SK-N-SH treated with all-trans-retinoic acid at 6 μM for 48 hours (cell line): ENCODE measurements around the gene KRT6B.

ENCODE experiments used
- CSDC2 ChIP-seq: fragments of 250-450 bp; sonication (Bioruptor Pico); IDR thresholded peaks from 2 replicates; pipeline ENCODE4 v1.5.0; 2020; ENCODE audit warnings: mild to moderate bottlenecking, moderate library complexity
- ESRRG ChIP-seq: fragments of 250-450 bp; sonication (Bioruptor Pico); IDR thresholded peaks from 2 replicates; pipeline ENCODE4 v1.6.1; 2021; ENCODE audit warnings: mild to moderate bottlenecking
- GLIS3 ChIP-seq: fragments of 250-450 bp; sonication (Bioruptor Pico); IDR thresholded peaks from 2 replicates; pipeline ENCODE4 v1.5.0; 2020; ENCODE audit warnings: mild to moderate bottlenecking, moderate library complexity
- ISL1 ChIP-seq: fragments of 250-450 bp; sonication (Bioruptor Pico); IDR thresholded peaks from 2 replicates; pipeline ENCODE4 v2.1.2; 2022; ENCODE audit warnings: mild to moderate bottlenecking, moderate library complexity
- TCF4 ChIP-seq: fragments of 250-450 bp; sonication (Bioruptor Pico); IDR thresholded peaks from 2 replicates; pipeline ENCODE4 v1.8.0; 2021; ENCODE audit warnings: mild to moderate bottlenecking, moderate library complexity, borderline replicate concordance
- ZFP3 ChIP-seq: fragments of 250-450 bp; sonication (Bioruptor Pico); IDR thresholded peaks from 2 replicates; pipeline ENCODE4 v1.5.0; 2020; ENCODE audit warnings: mild to moderate bottlenecking, moderate library complexity
- ZFP30 ChIP-seq: fragments of 450-650 bp; formaldehyde crosslinking; IDR thresholded peaks from 2 replicates; pipeline ENCODE4 v1.5.0; 2022; ENCODE audit warnings: mild to moderate bottlenecking, moderate library complexity
- ZNF70 ChIP-seq: fragments of 450-650 bp; formaldehyde crosslinking; IDR thresholded peaks from 2 replicates; pipeline ENCODE4 v1.5.0; 2020; ENCODE audit warnings: mild to moderate bottlenecking, moderate library complexity
- ZNF8 ChIP-seq: fragments of 450-650 bp; formaldehyde crosslinking; IDR thresholded peaks from 2 replicates; pipeline ENCODE4 v1.5.0; 2020; ENCODE audit warnings: mild to moderate bottlenecking, moderate library complexity
- TF ChIP-seq, protein P1 (sequence below): fragments of 250-450 bp; sonication (Bioruptor Pico); IDR thresholded peaks from 2 replicates; pipeline ENCODE4 v1.5.1; 2020; ENCODE audit warnings: low read depth, mild to moderate bottlenecking, moderate library complexity
- TF ChIP-seq, protein P2 (sequence below): fragments of 250-450 bp; sonication (Bioruptor Pico); IDR thresholded peaks from 2 replicates; pipeline ENCODE4 v1.8.0; 2020; ENCODE audit warnings: mild to moderate bottlenecking, moderate library complexity, borderline replicate concordance
- TF ChIP-seq, protein P3 (sequence below): fragments of 250-450 bp; sonication (Bioruptor Pico); IDR thresholded peaks from 2 replicates; pipeline ENCODE4 v1.5.0; 2020; ENCODE audit warnings: mild to moderate bottlenecking, moderate library complexity
- TF ChIP-seq, protein P4 (sequence below): fragments of 250-450 bp; sonication (Bioruptor Pico); IDR thresholded peaks from 2 replicates; pipeline ENCODE4 v1.8.0; 2021; ENCODE audit warnings: low read depth, mild to moderate bottlenecking, moderate library complexity, borderline replicate concordance

DNA sequence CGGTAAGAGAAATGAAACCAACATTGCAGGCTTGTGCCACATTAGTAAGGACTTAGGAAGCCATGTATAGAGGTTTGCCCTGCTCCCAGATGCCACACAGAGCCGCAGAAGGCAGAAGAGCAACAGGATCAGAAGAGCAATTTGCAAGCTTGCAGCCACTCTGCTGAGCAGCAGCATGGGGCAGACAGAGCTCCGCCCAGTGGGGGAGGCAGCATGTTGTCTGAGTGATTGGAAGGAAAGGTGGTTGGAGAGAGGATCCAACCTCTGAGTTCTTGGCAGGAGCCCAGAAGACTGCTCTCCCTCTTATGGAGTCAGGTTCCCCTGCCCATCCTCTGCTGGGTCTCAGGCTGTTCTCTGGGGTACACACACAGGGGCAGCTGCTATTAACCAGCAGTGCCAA, 43.4 kb upstream of the KRT6B start:
- no peak for TF ChIP-seq CSDC2
- no peak for TF ChIP-seq ZFP3
- TF ChIP-seq, protein P1, sequence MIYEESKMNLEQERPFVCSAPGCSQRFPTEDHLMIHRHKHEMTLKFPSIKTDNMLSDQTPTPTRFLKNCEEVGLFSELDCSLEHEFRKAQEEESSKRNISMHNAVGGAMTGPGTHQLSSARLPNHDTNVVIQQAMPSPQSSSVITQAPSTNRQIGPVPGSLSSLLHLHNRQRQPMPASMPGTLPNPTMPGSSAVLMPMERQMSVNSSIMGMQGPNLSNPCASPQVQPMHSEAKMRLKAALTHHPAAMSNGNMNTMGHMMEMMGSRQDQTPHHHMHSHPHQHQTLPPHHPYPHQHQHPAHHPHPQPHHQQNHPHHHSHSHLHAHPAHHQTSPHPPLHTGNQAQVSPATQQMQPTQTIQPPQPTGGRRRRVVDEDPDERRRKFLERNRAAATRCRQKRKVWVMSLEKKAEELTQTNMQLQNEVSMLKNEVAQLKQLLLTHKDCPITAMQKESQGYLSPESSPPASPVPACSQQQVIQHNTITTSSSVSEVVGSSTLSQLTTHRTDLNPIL (CRISPR knock-in tag), result no peak
- TF ChIP-seq, protein P2, sequence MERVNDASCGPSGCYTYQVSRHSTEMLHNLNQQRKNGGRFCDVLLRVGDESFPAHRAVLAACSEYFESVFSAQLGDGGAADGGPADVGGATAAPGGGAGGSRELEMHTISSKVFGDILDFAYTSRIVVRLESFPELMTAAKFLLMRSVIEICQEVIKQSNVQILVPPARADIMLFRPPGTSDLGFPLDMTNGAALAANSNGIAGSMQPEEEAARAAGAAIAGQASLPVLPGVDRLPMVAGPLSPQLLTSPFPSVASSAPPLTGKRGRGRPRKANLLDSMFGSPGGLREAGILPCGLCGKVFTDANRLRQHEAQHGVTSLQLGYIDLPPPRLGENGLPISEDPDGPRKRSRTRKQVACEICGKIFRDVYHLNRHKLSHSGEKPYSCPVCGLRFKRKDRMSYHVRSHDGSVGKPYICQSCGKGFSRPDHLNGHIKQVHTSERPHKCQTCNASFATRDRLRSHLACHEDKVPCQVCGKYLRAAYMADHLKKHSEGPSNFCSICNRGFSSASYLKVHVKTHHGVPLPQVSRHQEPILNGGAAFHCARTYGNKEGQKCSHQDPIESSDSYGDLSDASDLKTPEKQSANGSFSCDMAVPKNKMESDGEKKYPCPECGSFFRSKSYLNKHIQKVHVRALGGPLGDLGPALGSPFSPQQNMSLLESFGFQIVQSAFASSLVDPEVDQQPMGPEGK (CRISPR knock-in tag), result no peak
- TF ChIP-seq ZNF70, result no peak
- TF ChIP-seq TCF4 (CRISPR knock-in tag), result no peak
- no peak for TF ChIP-seq ZFP30 (CRISPR knock-in tag)
- TF ChIP-seq, protein P3, sequence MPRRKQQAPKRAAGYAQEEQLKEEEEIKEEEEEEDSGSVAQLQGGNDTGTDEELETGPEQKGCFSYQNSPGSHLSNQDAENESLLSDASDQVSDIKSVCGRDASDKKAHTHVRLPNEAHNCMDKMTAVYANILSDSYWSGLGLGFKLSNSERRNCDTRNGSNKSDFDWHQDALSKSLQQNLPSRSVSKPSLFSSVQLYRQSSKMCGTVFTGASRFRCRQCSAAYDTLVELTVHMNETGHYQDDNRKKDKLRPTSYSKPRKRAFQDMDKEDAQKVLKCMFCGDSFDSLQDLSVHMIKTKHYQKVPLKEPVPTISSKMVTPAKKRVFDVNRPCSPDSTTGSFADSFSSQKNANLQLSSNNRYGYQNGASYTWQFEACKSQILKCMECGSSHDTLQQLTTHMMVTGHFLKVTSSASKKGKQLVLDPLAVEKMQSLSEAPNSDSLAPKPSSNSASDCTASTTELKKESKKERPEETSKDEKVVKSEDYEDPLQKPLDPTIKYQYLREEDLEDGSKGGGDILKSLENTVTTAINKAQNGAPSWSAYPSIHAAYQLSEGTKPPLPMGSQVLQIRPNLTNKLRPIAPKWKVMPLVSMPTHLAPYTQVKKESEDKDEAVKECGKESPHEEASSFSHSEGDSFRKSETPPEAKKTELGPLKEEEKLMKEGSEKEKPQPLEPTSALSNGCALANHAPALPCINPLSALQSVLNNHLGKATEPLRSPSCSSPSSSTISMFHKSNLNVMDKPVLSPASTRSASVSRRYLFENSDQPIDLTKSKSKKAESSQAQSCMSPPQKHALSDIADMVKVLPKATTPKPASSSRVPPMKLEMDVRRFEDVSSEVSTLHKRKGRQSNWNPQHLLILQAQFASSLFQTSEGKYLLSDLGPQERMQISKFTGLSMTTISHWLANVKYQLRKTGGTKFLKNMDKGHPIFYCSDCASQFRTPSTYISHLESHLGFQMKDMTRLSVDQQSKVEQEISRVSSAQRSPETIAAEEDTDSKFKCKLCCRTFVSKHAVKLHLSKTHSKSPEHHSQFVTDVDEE (CRISPR knock-in tag), result no peak
- no peak for TF ChIP-seq GLIS3
- TF ChIP-seq ESRRG (CRISPR knock-in tag), result no peak
- no peak for TF ChIP-seq ISL1
- TF ChIP-seq ZNF8 (CRISPR knock-in tag), result no peak
- TF ChIP-seq, protein P4, sequence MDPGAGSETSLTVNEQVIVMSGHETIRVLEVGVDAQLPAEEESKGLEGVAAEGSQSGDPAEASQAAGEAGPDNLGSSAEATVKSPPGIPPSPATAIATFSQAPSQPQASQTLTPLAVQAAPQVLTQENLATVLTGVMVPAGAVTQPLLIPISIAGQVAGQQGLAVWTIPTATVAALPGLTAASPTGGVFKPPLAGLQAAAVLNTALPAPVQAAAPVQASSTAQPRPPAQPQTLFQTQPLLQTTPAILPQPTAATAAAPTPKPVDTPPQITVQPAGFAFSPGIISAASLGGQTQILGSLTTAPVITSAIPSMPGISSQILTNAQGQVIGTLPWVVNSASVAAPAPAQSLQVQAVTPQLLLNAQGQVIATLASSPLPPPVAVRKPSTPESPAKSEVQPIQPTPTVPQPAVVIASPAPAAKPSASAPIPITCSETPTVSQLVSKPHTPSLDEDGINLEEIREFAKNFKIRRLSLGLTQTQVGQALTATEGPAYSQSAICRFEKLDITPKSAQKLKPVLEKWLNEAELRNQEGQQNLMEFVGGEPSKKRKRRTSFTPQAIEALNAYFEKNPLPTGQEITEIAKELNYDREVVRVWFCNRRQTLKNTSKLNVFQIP, result no peak
